ENCODE measurements around the gene BCL2L14.

DNA sequence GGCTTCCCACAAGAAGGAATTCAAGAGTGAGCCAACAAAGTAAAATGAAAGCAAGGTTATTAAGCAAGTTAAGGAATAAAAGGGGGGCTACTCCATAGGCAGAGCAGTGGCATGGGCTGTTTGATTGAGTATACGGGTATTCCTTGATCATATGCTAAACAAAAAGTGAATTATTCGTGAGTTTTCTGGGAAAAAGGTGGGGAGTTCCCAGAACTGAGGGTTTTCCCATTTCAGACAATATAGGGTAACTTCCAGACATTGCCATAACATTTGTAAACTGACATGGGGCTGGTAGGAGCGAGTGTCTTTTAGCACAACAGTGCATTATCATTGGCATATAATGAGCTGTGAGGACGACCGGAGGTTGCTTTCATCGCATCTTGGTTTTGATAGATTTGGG, 2.0 kb upstream of the BCL2L14 start:
- TF ChIP-seq, protein P1, sequence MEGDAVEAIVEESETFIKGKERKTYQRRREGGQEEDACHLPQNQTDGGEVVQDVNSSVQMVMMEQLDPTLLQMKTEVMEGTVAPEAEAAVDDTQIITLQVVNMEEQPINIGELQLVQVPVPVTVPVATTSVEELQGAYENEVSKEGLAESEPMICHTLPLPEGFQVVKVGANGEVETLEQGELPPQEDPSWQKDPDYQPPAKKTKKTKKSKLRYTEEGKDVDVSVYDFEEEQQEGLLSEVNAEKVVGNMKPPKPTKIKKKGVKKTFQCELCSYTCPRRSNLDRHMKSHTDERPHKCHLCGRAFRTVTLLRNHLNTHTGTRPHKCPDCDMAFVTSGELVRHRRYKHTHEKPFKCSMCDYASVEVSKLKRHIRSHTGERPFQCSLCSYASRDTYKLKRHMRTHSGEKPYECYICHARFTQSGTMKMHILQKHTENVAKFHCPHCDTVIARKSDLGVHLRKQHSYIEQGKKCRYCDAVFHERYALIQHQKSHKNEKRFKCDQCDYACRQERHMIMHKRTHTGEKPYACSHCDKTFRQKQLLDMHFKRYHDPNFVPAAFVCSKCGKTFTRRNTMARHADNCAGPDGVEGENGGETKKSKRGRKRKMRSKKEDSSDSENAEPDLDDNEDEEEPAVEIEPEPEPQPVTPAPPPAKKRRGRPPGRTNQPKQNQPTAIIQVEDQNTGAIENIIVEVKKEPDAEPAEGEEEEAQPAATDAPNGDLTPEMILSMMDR (IDR thresholded peaks at IDR 0.05 in 8 of 11, conservative IDR thresholded peaks at IDR 0.05 in 3 of 11), result no peak
- TF ChIP-seq POLR2A (IDR thresholded peaks at IDR 0.05), result no peak
- no peak for TF ChIP-seq POLR2AphosphoS5 (IDR thresholded peaks at IDR 0.05)

Data from spleen (tissue), 7 donors.